Spleen (tissue), 7 donors: ENCODE data around the gene MYLK.

ENCODE experiments used
- POLR2A ChIP-seq, 3 donors: fragments of 450-650 bp; IDR thresholded peaks; one replicate each; pipeline ENCODE4 v1.5.1; 2017; ENCODE audit warnings: antibody characterized with exemption in 3 of 3, mild to moderate bottlenecking in 1 of 3
- POLR2AphosphoS5 ChIP-seq, 3 donors: sonication (generic); formaldehyde crosslinking; IDR thresholded peaks; one replicate each; pipeline ENCODE4 v1.5.1; 2017; ENCODE audit warnings: antibody characterized with exemption in 3 of 3
- TF ChIP-seq, protein P1 (sequence below), 11 experiments: fragments of 200-600 bp in 7 of 11; fragments of 450-650 bp in 4 of 11; sonication (generic) in 4 of 11; IDR thresholded peaks in 8 of 11; conservative IDR thresholded peaks in 3 of 11; 1 replicate in 7 of 11; 2 replicates in 4 of 11; pipeline versions ENCODE4 v1.4.0 to v1.8.0; 2016 to 2021; ENCODE audit warnings: antibody characterized with exemption in 11 of 11, inconsistent platforms in 4 of 11, mild to moderate bottlenecking in 1 of 11
- donor health status: DM: no; HTN: no; CAD: no; lungs with moderate emphysema.
- donor health status: DM: no; HTN: no; CAD: no.
- donor health status: DM: no; HTN: no; CAD: no.

DNA sequence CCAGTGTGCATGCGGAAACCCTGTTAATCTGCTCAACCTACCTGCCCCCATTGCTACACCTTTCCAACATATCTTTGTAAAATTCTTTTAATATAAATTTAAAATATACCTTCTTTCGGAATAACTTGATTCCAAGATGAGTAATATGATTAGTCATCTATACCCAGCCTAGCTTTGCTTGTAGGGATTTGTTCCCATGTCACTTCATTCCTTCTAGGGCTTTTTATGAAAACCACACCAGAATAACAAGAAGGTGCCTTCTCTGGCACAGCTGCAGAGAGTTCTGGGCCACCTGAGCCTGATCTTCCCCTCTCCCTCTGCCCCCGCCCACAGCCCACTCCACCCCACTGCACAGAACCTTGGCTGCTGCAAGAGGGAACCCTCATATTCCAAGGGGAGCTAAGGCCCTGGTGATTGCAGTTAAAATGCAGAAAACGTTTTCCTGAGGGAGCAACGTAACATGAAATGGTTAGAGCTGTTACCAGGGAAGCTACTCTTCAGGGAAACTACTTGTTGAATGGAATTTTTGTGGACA, 260.7 kb downstream of the MYLK start:
- TF ChIP-seq, protein P1, sequence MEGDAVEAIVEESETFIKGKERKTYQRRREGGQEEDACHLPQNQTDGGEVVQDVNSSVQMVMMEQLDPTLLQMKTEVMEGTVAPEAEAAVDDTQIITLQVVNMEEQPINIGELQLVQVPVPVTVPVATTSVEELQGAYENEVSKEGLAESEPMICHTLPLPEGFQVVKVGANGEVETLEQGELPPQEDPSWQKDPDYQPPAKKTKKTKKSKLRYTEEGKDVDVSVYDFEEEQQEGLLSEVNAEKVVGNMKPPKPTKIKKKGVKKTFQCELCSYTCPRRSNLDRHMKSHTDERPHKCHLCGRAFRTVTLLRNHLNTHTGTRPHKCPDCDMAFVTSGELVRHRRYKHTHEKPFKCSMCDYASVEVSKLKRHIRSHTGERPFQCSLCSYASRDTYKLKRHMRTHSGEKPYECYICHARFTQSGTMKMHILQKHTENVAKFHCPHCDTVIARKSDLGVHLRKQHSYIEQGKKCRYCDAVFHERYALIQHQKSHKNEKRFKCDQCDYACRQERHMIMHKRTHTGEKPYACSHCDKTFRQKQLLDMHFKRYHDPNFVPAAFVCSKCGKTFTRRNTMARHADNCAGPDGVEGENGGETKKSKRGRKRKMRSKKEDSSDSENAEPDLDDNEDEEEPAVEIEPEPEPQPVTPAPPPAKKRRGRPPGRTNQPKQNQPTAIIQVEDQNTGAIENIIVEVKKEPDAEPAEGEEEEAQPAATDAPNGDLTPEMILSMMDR (IDR thresholded peaks at IDR 0.05 in 8 of 11, conservative IDR thresholded peaks at IDR 0.05 in 3 of 11): no peak
- TF ChIP-seq POLR2AphosphoS5 (IDR thresholded peaks at IDR 0.05) (no peak), POLR2A (IDR thresholded peaks at IDR 0.05) (no peak)
